GM19238 (cell line): Measurements from ENCODE around the gene CDC42BPG.
"Not testable (repeated sequence)": the region's sequence is repeated elsewhere in the genome, so short reads cannot be mapped to it uniquely, and the experiment has no call there.

Source experiments
- DNase-seq: peaks from one replicate; pipeline ENCODE4 v3.0.0; 2011; ENCODE audit warnings: low spot score; ENCODE audit not compliant: insufficient read length

The CDC42BPG gene

GRCh38 chr11:64849598-64850356, 5.3 kb upstream of the CDC42BPG start:
- DNase-seq: no peak

DNA sequence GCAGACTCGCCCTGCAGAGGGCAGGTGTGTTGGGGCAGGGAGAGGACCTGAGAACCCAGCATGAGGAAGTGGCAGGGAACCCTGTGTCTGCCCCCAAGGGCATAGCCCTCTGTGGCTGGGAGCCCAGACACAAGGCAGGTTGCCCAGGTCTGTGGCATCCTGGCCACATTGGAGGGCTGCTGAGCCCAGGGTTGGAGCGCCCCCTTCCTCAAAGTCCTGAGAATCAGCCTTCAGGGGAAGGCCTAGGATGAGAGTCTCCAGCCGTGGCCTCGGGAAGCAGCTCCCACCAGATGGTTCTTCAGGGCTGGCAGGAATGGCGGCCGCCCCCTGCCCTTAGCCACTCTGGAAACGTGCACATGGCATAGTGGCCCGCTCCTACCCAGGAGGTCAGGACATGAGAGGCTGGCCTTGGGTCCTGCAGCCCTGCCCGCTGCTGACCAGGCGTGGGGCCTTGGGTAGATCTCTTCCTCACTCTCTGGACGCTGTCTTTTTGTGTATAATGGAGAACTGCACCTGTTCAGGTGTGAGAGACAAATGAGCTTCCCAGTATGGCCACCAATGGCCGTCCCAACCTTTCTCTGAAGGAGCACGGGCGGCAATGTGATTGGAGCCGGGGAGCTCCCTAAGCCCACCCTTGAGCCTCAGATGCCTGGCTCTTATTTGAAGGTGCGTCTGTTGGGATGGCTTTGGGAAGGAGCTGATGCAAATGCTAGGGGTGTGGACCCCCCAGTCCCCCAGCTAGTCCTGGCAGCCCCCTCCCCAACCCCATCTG, 4.6 kb upstream of the CDC42BPG start:
- no peak for DNase-seq

DNA sequence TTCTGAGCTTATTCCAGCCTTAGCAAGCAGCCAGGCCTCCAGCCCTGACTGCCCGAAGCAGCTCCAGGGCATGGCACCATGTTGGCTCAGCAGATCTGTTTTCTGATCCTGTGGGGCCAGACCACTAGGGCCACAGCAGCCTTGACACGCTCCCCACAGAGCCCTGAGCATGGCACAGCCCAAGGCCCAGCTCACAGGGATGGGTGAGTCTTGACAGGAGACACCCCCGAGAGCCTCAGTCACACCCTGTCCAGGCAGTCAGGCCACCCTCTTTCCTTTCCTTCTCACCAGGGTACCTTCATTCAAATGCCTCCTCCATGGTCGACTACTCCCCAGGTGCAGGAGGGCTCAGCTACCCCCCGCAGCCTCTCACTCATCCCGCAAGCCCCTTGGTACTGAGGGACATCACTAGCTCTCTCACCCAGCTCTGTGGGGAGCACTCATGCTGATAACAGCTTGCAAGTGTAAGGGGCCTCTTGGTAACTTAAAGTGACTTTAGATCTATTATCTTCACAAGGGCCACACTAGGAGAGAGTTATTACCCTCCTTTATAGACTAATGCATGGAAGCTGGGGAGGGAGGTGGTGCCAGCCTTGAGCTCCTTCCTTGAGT, 3.9 kb upstream of the CDC42BPG start:
- DNase-seq: no peak

DNA sequence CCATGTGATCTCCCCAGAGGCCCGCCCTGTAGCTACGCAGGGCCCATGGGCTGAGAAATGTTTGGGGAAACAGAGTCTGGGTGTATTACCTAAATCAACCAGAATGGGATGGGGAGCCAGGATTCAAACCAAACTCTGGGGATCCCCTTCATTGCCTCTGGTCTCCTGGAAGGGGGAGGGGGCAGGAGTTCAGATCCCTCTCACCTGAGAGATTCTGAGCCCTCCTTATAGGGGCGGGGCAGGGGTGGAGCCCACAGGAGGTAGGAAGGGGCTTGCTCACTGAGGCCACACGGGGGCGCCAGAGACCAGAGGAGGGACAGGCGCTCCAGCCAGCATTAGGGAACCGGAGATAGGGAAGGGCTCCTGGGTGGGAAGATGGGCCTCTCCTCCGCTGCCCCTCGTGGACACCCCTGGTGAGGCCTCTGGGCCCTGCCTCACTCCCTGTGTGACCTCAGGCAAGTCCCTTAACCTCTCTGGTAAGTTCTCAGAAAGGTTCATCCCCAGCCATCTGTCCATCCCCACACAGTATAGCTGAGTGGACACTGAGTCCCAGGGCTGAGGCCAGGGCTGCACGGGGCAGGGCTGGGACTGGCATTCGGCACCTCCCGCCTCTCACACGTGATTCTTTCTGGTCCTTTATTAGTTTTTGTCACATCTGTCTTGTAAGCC, 2.7 kb upstream of the CDC42BPG start:
- peak; percentile 91 for DNase-seq

- DNase-seq: not testable (repeated sequence)
Measured at GRCh38 chr11:64845776-64846129, 1.3 kb upstream of the CDC42BPG start.

DNA sequence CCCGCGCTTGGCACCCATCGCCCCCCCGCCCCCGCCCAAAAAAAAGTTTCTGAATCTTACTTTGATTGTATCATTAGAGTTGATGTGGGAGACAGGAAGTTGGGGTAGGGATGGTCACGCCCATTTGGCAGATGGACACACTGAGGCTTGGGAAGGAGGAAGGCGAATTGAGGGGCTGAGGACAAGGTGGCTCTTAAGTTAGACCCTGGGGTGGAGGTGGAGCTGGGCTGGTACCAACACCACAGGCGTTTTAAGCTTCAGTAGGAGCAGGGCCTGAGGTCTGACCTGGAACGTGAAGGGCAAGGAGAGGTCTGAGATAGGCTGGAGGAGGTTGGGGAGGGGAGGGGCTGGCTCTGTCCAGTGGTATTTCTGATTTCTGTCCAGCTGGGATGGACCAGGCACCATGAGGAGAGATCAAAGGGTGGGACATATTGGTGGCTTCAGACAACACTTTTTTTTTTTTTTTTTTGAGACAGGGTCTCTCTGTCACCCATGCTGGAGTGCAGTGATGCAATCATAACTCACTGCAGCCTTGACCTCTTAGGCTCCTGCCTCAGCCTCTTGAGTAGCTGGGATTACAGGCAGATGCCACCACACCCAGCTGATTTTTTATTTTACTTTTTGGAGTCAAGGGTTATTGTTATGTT, 799 bp upstream of the CDC42BPG start:
- DNase-seq: no peak

DNA sequence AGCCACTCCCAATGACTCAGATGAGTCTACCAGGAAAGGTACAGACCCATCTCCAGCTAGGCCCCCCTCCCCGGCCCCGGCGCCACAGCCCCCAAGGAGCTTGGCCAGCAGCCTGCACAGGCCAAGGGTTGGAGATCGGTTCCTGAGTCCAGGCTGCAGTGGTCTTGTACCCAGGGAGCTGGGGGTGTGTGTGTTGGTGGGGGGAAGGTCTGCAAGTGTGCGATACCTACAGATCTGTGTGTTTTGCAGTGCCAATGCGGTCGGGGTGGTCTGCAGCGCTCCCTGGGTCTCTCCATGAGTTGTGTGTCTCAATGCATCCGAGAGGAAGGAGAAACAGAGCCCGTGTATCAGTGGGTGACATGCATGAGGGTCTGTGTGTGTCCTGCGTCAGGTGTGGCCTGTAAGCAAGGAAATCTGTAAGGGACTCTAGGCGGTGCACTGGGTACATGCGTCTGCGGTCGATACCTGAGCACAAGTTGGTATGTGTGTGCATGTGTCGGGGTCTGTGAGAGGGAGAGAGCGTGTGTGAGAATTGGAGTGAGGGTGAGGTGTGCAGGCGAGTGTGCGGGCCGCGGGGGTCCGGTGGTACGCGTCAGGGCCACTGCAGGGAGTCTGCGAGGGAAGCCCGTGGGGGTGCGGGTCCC, 645 bp downstream of the CDC42BPG start:
- DNase-seq: no peak

- DNase-seq: no peak
Measured at GRCh38 chr11:64842851-64843685, 1.4 kb downstream of the CDC42BPG start.

DNA sequence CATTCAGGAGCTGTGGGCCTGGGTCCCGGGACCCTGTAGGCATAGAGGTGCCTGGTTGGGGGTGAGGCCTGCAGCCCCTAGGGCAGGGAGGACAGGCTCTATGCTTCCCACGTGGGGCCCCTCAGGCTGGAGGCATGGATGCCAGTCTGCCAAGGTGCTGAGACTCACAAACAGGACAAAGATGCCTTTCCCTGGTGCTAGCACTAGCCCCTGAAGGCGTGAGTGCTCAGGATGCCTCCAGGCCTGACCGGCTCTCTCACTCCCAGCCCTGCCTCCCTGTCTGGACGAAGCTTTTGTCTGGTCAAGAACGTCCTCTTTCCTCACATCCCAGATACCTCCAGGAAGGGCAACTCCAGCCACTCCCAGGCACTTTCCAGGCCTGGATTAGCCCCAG, 2.1 kb downstream of the CDC42BPG start:
- no peak for DNase-seq

- no peak for DNase-seq
Measured at GRCh38 chr11:64841592-64842365, 2.7 kb downstream of the CDC42BPG start.

DNA sequence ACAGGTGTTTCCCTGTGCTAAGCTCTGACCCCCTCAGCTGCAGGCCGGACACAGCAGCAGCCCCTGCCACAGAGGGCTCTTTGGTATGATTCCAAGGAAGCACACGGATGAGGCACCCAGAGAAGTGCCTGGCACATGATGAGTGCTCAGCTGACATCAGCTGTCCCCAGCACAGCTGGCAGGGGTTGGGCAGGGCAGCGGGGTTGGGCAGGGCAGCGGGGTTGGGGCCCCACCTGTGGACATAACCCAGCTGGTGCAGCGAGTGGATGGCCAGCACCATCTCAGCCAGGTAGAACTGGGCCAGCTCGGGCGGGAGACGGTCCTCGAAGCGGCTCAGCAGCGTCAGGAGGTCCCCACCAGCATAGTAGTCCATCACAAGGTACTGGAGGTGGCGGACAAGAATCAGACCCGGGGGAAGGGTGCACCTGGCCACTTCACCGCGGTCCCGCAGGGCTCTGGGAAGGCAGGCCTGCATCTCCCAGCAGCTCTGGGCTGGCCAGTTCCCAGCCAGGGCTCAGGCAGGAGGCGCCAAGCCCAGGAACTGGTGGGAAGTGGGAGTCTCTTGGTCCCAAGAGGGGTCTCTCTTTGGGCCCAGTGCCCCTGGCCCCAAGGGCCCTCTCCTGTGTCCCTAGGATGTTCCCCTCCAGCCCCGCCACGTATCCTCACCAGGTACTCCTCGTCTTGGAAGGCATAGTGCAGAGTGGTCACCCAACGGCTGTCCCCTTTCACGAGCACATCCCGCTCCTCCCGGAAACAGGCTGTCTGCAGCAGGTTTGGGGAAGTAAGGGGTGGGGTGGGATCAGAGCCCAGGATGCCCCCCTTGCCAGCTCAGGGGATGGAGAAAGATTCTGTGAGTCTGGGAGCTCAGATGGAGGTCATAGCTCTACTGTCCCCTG, 4.3 kb downstream of the CDC42BPG start:
- no peak for DNase-seq

DNA sequence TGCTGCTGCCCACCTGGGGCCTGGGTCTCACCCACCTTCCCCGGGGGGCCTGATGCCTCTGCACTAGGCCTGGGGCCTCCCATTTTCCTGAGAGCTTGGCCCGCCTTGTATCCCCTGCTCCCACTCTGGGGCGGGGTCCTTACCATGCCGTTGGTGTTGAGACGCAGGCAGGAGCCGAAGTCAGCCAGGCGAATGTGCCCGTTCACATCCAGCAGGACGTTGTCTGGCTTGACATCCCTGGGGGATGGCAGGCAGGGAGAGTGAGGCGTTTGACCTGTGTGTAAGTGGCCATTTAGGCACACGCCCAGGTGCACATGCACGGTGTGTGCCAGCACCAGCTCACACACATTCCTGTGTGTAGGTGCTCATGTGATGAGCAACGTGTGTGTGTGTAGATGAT, 5.1 kb downstream of the CDC42BPG start:
- no peak for DNase-seq

DNA sequence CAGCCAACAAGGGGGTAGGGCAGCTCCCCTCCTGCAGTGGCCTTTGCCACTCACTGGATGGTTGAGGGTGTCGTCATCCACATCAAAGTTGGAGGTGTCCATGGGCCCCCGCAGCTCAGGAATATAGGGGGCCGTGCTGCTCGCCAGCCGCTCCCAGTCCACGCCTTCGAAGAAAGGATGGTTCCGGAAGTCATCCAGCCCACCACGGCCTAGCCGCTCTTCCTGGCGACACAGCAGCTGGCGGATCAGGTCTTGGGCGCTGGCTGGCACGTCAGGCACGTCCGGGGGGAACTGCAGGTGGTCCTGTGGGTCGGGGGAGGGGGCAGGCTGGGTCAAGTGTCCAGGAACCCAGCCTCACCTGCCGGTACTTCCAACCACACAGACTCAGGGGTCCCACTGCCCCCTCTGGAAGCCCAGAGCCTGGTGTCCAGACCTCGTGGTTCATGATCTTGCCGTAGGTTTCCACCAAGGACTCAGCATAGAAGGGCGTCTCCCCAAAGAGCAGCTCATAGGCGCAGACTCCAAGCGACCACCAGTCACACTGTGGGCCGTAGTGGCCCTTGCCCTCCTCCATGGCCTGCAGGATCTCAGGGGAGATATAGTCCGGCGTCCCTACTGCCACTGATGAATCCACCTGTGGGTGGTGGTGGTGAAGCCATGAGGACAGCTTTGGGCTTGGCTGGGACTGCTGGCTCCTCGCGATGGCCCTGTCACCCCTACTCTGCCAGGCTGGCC, 5.7 kb downstream of the CDC42BPG start:
- no peak for DNase-seq

- DNase-seq: no peak
Measured at GRCh38 chr11:64837887-64838351, 6.5 kb downstream of the CDC42BPG start.

DNA sequence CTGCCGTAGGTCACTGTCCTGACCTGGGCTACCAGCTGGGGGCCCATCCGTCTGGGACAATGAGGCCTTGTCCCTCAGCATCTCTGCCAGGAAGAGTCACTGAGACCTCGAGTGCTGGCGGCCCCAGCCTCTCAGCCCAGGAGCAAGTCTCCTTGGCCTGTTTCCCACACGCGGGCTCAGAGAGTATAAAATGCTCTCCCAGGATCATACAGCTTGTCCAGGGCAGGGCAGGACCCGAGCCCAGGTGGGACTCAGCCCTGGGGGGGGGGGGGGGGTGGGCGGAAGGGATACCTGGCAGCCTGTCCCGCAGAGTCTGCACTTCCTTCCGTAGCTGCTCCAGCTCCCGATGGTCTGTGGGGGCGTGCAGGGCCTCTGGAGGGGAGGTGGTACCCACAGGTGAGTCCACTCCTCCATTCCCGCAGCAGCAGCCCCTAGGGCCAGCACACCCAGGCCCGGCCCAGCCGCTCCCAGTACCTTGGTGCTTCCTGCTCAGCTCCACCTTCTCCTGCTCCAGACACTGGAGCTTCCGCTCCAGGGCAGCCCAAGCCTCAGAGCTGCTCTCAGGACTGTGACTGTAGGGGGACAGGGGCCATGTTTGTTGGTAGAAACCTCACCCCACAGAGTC, 7.9 kb downstream of the CDC42BPG start:
- DNase-seq: no peak

DNA sequence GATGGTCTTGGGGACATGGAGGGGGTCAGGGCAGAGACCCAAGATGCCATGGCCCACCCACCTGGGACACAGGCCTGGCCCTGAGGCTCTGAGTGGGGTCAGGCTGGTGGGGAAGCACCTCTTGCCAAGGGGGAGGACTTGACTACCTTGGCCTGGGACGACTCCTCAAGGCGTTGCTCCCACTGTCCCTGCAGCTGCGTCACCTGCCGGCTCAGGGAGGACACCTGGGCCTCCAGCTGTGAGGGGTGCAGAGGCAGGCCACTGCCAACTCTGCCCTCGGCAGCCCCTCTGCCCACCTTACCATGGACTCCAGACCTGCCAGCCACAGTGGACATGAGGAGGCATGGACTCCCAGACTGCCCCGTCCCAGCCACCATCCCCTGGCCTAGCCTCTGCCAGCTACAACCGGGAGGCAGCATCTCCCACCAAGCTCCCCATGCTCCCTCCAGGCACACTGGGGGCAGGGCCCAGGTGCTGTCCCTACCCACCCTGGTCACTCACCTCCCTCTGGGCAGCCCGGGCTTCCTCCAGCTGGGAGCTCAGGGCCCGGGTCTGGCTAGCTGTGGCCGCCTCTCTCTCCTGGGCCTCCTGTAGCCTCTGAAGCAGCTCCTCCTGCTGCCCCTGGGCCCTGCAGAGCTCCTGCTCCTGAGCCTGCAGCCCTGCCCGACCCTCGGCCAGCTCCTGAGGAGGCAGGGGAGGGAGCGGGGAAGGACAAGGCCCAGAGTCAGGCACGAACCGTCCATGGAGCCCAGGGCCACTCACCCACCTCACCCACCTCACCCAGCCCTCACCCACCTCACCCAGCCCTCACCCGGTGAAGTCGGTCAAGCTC, 8.6 kb downstream of the CDC42BPG start:
- no peak for DNase-seq
